Ectodermal cell (in vitro differentiated cells): ENCODE measurements around the gene DTD1.

Experiments
- H3K27ac ChIP-seq: 2 replicates; pipeline ENCODE4 v1.7.0; 2013; ENCODE audit warnings: mild to moderate bottlenecking, low read depth, low read length; ENCODE audit not compliant: insufficient read depth, poor library complexity, severe bottlenecking
- H3K27me3 ChIP-seq: 2 replicates; pipeline ENCODE4 v1.7.0; 2013; ENCODE audit warnings: mild to moderate bottlenecking, low read length; ENCODE audit not compliant: insufficient read depth, control insufficient read depth, poor library complexity, severe bottlenecking
- H3K36me3 ChIP-seq: one replicate; pipeline ENCODE4 v1.7.0; 2013; ENCODE audit warnings: low read length; ENCODE audit not compliant: control insufficient read depth, insufficient read depth
- H3K4me1 ChIP-seq: one replicate; pipeline ENCODE4 v1.7.0; 2013; ENCODE audit warnings: low read length; ENCODE audit not compliant: control insufficient read depth, insufficient read depth
- H3K4me3 ChIP-seq: 2 replicates; pipeline ENCODE4 v1.7.0; 2013; ENCODE audit warnings: low read depth, low read length, control low read depth; ENCODE audit not compliant: insufficient read depth
- H3K9me3 ChIP-seq: 2 replicates; pipeline ENCODE4 v1.7.0; 2013; ENCODE audit warnings: mild to moderate bottlenecking, low read length, moderate library complexity; ENCODE audit not compliant: control insufficient read depth
- WGBS, 2 experiments: methylation state at CpG; one replicate each; pipeline ENCODE4 v1.1.7; 2013; ENCODE audit warnings: missing lambda C conversion rate in 2 of 2; 5-methylcytosine and 5-hydroxymethylcytosine counted together

The DTD1 gene

DNA sequence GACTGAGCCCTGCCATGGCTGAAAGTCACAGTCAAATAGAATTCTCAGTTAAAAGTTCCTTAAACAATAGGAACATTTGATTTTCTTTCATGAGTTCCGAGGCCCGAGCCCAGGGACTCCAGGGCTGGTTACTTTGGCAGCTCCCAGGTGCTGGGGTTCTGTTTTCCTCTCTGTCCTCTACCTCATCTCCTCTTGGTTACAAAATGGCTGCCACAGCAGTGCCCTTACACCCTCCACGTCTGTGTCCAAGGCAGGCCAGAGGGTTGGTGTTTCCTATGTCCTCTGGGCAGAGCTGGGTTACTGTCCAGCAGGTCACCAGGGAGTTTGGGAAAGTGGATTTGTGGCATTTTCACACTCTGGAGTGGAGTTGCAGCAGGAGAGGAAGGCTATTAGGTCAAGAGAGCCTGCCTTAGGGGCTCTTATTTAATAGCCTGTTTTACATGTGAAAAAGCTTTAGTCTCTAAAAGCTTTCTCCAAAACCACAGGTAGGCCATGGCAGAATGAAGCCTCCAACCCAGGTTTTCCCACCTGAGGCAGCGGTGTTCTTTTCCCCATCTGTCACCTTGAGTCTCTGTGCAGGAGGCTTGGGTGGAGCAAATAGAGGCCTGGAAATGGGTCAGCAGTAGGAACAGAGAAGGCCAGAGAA lies 111.0 kb downstream of the DTD1 start:
- Histone ChIP-seq H3K27ac (no peak overlapping the region), H3K36me3 (no peaks in the 10 kb centered on the region), H3K9me3 (no peaks in the 10 kb centered on the region), H3K27me3 (no peaks in the 10 kb centered on the region), H3K4me1 (no peaks in the 10 kb centered on the region), H3K4me3 (no peak overlapping the region)
- 90 to 91% methylated on average over 4 of the region's 4 CpGs for WGBS, 2 experiments

DNA sequence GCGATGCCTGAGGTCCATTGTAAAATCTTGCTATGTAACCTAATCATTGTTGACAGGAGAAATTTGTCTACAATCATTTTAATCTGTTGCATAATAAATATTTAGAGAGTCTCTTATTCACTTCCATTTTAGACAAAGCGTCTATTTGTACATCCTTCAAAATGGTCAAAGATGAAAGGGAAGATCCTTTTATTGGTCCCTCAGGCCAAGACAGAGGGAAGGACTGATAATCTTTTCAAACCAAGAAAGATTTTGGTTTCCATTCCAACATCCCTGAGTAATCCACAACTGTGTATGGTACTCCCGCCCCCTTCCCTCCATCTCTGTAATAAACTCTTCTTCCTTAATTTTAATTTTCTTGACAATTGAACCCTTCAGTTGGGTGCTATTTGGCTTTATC lies 114.1 kb downstream of the DTD1 start:
- Histone ChIP-seq H3K27me3 (no peaks in the 10 kb centered on the region), H3K9me3 (no peaks in the 10 kb centered on the region), H3K36me3 (no peaks in the 10 kb centered on the region), H3K4me3 (no peak overlapping the region), H3K4me1 (peaks cover 7% of the 10 kb centered on the region), H3K27ac (no peak overlapping the region)
- 58 to 60% methylated on average over 3 of the region's 3 CpGs for WGBS, 2 experiments

DNA sequence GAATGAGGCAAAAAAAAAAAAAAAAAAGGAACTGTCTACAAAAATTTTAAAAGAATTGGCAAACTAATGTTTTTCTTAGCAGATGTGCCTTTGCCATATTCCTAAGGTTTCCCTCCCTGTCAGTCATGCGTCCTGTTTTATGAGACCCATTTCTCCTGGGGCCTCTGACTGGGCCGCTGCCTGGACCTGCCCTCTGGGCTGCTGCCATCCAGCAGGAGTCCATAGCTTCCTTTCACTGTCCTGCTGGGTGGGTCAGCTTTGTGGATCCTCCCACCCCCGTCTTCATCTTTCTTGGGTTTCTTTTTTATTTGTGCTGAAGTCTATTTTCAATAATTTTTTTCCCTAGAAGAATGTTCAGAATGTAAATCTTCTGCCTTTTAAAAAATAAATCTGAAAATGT lies 114.9 kb downstream of the DTD1 start:
- H3K4me3 ChIP-seq: no peak overlapping the region
- H3K9me3 ChIP-seq: no peaks in the 10 kb centered on the region
- no peaks in the 10 kb centered on the region for H3K36me3 ChIP-seq
- H3K27ac ChIP-seq: no peak overlapping the region
- H3K4me1 ChIP-seq: peaks cover 7% of the 10 kb centered on the region
- WGBS, 2 experiments: 54 to 82% methylated on average over 2 to 3 of the region's 3 CpGs
- no peaks in the 10 kb centered on the region for H3K27me3 ChIP-seq

DNA sequence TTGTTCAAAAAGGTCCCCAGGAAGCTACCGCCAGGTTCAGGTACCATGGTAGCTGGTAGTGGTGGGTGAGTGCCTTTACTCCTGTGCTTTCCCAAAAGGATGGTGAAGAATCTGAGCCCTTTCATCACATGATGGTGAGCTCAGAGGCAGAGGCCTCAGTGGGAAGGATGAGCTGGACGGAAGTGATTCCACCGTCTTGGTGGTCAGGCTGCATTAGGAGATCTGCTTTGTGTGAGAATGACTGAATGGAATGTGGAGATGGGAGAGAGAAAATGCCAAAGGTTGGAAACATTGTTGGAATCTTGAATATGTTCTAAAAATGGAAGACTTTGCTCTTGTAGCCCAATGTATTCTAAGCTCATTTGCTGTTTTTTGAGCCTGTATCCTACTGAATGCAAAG lies 117.6 kb downstream of the DTD1 start:
- H3K36me3 ChIP-seq: no peaks in the 10 kb centered on the region
- no peak overlapping the region for H3K4me3 ChIP-seq
- no peaks in the 10 kb centered on the region for H3K27me3 ChIP-seq
- peaks cover 7% of the 10 kb centered on the region for H3K4me1 ChIP-seq
- no peaks in the 10 kb centered on the region for H3K9me3 ChIP-seq
- WGBS, 2 experiments: 93 to 94% methylated on average over 3 of the region's 3 CpGs
- no peak overlapping the region for H3K27ac ChIP-seq

DNA sequence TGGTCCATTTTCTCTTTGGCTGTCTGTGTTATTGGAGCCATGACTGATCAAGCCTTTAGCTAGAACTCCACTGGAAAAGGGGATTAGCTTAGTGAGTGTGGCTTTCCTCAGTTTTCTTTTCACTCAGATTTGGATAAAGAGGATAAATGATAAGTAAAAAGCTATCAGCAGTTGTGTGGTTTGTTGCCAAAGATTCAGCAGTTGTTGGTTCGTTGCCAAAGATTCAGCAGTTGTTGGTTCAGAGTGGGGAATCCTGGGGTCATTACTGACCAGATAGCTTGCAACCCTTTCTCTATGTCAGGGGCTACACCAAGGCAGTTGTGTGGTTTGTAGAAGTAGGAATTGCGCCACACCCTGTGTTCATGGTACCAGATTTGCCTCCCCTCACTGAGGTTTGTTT lies 118.1 kb downstream of the DTD1 start:
- Histone ChIP-seq H3K27me3 (no peaks in the 10 kb centered on the region), H3K27ac (no peak overlapping the region), H3K4me3 (no peak overlapping the region), H3K36me3 (no peaks in the 10 kb centered on the region), H3K4me1 (peaks cover 7% of the 10 kb centered on the region), H3K9me3 (no peaks in the 10 kb centered on the region)
- WGBS, 2 experiments: 92 to 95% methylated on average over 2 of the region's 2 CpGs

DNA sequence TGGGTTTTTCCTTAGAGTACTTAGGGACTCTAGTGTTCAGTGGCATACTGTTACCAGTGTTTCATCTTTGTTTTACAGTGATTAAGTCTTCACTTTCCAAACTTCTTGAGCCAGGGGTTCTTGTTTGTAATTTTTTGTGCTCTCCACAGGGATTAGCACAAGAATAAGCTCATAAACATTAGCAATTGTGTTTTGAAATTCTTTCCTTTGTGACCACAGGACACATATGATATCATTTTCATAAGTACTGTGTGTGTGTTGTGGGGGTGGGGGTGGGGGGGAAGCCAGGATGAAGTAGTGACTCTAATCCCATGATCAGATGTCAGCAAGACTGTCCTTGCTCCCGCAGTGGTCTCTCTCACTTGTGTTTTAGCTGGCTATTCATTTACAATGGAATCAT lies 124.3 kb downstream of the DTD1 start:
- no peak overlapping the region for H3K4me3 ChIP-seq
- H3K36me3 ChIP-seq: no peaks in the 10 kb centered on the region
- no peaks in the 10 kb centered on the region for H3K27me3 ChIP-seq
- H3K4me1 ChIP-seq: peaks cover 10% of the 10 kb centered on the region
- H3K27ac ChIP-seq: no peak overlapping the region
- H3K9me3 ChIP-seq: no peaks in the 10 kb centered on the region
- 95 to 97% methylated on average over 1 of the region's 1 CpG for WGBS, 2 experiments

DNA sequence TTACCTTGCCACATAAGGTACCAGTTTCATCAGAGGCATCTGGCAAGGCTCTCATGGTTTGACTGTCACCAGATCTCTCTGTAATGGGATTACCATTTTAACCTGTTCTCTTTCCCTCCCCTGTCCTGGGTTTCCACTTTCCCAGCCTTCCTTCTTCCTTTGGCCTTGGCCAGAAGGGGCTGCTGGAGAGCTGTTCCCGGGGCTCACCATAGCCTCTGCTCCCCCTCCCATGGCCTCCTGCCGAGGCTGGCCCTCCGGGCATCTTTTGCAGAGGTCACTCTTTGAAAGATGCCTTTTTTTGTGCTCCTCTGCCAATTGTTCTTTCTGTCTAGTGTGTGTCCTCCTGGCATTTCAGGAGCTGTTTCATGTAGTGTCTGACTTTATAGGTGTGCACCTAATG lies 125.0 kb downstream of the DTD1 start:
- peaks cover 10% of the 10 kb centered on the region for H3K4me1 ChIP-seq
- 20 to 26% methylated on average over 3 of the region's 3 CpGs for WGBS, 2 experiments

DNA sequence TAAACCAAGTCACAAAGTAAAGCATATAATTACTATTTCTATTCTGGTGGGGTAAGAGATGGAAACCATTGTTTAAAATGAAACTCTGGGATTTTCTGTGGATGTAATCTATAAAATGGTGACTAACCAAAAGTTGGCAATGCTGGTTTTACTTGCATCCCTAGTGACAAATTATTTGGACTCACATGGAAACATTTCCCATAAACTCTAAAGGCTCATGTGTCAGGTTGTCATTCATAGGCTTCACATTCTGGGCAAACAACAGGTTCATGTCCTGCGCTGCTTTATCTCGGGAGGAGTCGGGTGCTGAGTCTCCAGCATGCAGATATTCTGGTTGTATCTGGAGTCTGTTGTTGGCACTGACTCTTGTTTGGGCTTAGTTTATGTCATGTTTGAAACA lies 127.7 kb downstream of the DTD1 start:
- no peaks in the 10 kb centered on the region for H3K9me3 ChIP-seq

More for the DNA sequence above, 125.0 kb downstream of the DTD1 start:
- no peaks in the 10 kb centered on the region for H3K9me3 ChIP-seq
- no peak overlapping the region for H3K27ac ChIP-seq
- H3K36me3 ChIP-seq: no peaks in the 10 kb centered on the region
- no peak overlapping the region for H3K4me3 ChIP-seq
- no peaks in the 10 kb centered on the region for H3K27me3 ChIP-seq

DNA sequence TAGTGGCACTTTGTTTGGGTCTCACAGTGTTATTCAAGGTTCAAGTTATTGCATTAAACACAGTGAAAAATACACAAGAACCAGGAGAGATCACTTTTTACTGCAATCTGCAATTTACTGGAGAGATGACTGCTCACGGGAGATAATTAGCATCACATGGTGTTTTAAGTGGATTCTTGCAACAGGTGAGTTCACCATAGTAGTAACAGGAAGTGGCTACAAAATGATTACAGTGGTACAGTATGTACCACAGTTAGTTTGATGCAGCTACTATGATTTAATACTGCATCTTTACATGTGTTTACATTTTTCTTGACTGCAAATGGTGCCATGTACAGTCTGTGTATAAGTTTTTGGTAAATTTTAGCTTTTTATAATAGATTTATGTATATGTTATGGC lies 129.2 kb downstream of the DTD1 start:
- Histone ChIP-seq H3K36me3 (no peaks in the 10 kb centered on the region), H3K27me3 (no peaks in the 10 kb centered on the region), H3K4me1 (peaks cover 10% of the 10 kb centered on the region), H3K4me3 (no peak overlapping the region), H3K9me3 (no peaks in the 10 kb centered on the region), H3K27ac (no peak overlapping the region)
- 90 to 93% methylated on average over 1 of the region's 1 CpG for WGBS, 2 experiments

More for the DNA sequence above, 127.7 kb downstream of the DTD1 start:
- WGBS, 2 experiments: 93 to 96% methylated on average over 3 of the region's 3 CpGs
- H3K4me3 ChIP-seq: no peak overlapping the region
- H3K27ac ChIP-seq: no peak overlapping the region
- H3K27me3 ChIP-seq: no peaks in the 10 kb centered on the region
- peaks cover 10% of the 10 kb centered on the region for H3K4me1 ChIP-seq
- no peaks in the 10 kb centered on the region for H3K36me3 ChIP-seq

DNA sequence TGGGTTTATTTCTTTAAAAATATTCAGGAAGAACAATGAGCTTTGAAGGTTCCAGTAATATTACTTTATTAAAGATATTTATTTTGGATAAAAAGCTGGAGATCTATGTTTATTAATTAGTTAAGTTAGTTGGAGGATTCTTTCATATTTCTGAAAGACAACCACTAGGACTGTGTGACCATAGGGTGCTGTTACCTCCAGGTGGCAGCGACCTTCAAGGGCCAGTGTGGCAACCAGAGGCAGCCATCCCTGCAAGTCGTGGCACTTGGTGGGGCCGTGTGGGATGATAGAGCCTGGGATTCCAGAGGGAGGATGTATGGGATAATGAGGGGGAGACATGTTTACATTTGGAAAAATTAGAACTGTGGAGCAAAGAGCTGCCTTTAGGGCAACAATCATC lies 130.3 kb downstream of the DTD1 start:
- H3K27ac ChIP-seq: no peak overlapping the region
- WGBS, 2 experiments: 87 to 88% methylated on average over 3 of the region's 3 CpGs
- H3K9me3 ChIP-seq: no peaks in the 10 kb centered on the region
- H3K27me3 ChIP-seq: no peaks in the 10 kb centered on the region
- H3K4me1 ChIP-seq: peaks cover 4% of the 10 kb centered on the region
- no peak overlapping the region for H3K4me3 ChIP-seq
- H3K36me3 ChIP-seq: no peaks in the 10 kb centered on the region

DNA sequence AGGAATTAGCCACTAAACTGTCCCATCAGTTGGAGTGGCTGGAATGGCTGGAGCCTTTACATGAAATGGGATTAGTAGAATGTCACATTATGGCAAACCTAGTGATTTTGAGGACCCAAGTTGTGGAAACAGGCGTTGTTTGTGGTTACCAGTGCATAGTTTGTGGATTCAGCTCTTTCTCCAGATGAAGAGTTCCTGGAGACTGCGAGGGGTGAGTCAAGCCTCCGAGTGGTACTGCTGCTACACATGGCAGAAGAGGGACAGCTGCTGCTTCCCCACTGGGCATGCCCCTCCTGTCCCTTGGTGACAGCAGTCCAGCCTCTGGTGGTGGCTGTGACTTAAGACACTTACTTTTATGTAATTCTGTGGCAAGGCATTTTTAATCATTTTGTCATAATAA lies 131.6 kb downstream of the DTD1 start:
- H3K4me1 ChIP-seq: no peaks in the 10 kb centered on the region
- H3K4me3 ChIP-seq: no peak overlapping the region
- WGBS, 2 experiments: 91 to 97% methylated on average over 3 of the region's 3 CpGs
- no peak overlapping the region for H3K27ac ChIP-seq
- H3K27me3 ChIP-seq: no peaks in the 10 kb centered on the region
- H3K36me3 ChIP-seq: no peaks in the 10 kb centered on the region
- no peaks in the 10 kb centered on the region for H3K9me3 ChIP-seq
